ENCODE measurements around the gene GTF2A1. TPM values are rescaled to one million over a fixed set of nuclear protein-coding genes. Genes with fewer than 3 reads are reported as not detected.

The GTF2A1 gene
- total RNA-seq, 2 experiments from 2014 or later: 35.3 to 46.9 TPM

- CTCF ChIA-PET: interaction anchor here (0.6 to 2.6 kb wide), 18 partner anchors 8 to 246 kb away, joined by 3 to 25 read pairs (median 4); no protein-coding TSS in a partner anchor
- Mint-ChIP-seq H3K27me3 (no peaks in the 10 kb centered on the region), H3K9me3 (no peaks in the 10 kb centered on the region), H3K27ac (peak overlapping the region; percentile 94), H3K36me3 (ENCODE audit: low read depth) (peaks cover 2% of the 10 kb centered on the region), H3K4me1 (peaks cover 43% of the 10 kb centered on the region), H3K4me3 (peak overlapping the region; percentile 86)
- POLR2A ChIA-PET: interaction anchor here (0.6 to 0.7 kb wide), 2 partner anchors 18 to 185 kb away, joined by 4 read pairs; no protein-coding TSS in a partner anchor
- no peak for DNase-seq
Observed at GRCh38 chr14:81169711-81170103, 51.1 kb downstream of the GTF2A1 start.

- Mint-ChIP-seq H3K27me3 (no peaks in the 10 kb centered on the region), H3K9me3 (no peaks in the 10 kb centered on the region), H3K36me3 (ENCODE audit: low read depth) (no peaks in the 10 kb centered on the region), H3K4me3 (peak overlapping the region; percentile 86), H3K4me1 (peaks cover 45% of the 10 kb centered on the region), H3K27ac (peak overlapping the region; percentile 94)
- ChIA-PET POLR2A (interaction anchor here (0.7 kb wide), 1 partner anchor 19 kb away, joined by 4 read pairs; no protein-coding TSS in a partner anchor), CTCF (interaction anchor here (0.9 to 2.6 kb wide), 8 partner anchors 8 to 183 kb away, joined by 3 to 25 read pairs (median 4); no protein-coding TSS in a partner anchor)
- no peak for DNase-seq
Observed at GRCh38 chr14:81169267-81169666, 51.5 kb downstream of the GTF2A1 start.

- CTCF ChIA-PET: interaction anchor here (1.1 to 1.3 kb wide), 3 partner anchors 19 to 231 kb away, joined by 3 to 4 read pairs (median 3); partner anchors contain the start of gene TSHR
- Mint-ChIP-seq H3K27me3 (no peaks in the 10 kb centered on the region), H3K27ac (no peak overlapping the region), H3K36me3 (ENCODE audit: low read depth) (no peaks in the 10 kb centered on the region), H3K4me3 (no peak overlapping the region), H3K4me1 (peaks cover 36% of the 10 kb centered on the region), H3K9me3 (no peaks in the 10 kb centered on the region)
- no peak for DNase-seq
- POLR2A ChIA-PET: interaction anchor here (0.7 kb wide), 1 partner anchor 55 kb away, joined by 12 read pairs; the partner anchor contains the start of gene GTF2A1
Observed at GRCh38 chr14:81166121-81166520, 54.6 kb downstream of the GTF2A1 start.

- H3K27ac Mint-ChIP-seq: no peak overlapping the region
- POLR2A ChIA-PET: no interaction called here
- no peaks in the 10 kb centered on the region for H3K9me3 Mint-ChIP-seq
- H3K27me3 Mint-ChIP-seq: no peaks in the 10 kb centered on the region
- peaks cover 30% of the 10 kb centered on the region for H3K4me1 Mint-ChIP-seq
- H3K4me3 Mint-ChIP-seq: no peak overlapping the region
- CTCF ChIA-PET: interaction anchor here (0.6 to 1.3 kb wide), 4 partner anchors 20 to 596 kb away, joined by 3 to 4 read pairs (median 3); partner anchors contain the start of gene TSHR
- no peak for DNase-seq
- H3K36me3 Mint-ChIP-seq (ENCODE audit: low read depth): no peaks in the 10 kb centered on the region
Observed at GRCh38 chr14:81165188-81165587, 55.6 kb downstream of the GTF2A1 start.

GRCh38 chr14:81164167-81164774 is 56.5 kb downstream of the GTF2A1 start:
- POLR2A ChIA-PET: no interaction called here

GRCh38 chr14:81162941-81163340 is 57.8 kb downstream of the GTF2A1 start:
- H3K9me3 Mint-ChIP-seq: no peaks in the 10 kb centered on the region
- H3K4me1 Mint-ChIP-seq: peaks cover 11% of the 10 kb centered on the region
- H3K27me3 Mint-ChIP-seq: no peaks in the 10 kb centered on the region
- no peak overlapping the region for H3K27ac Mint-ChIP-seq
- ChIA-PET POLR2A (no interaction called here), CTCF (interaction anchor here (1.2 to 2.0 kb wide), 4 partner anchors 15 to 207 kb away, joined by 3 to 8 read pairs (median 4); partner anchors contain the start of gene TSHR)
- no peaks in the 10 kb centered on the region for H3K36me3 Mint-ChIP-seq (ENCODE audit: low read depth)
- DNase-seq: no peak
- H3K4me3 Mint-ChIP-seq: no peak overlapping the region

More at GRCh38 chr14:81164167-81164774, 56.5 kb downstream of the GTF2A1 start:
- H3K9me3 Mint-ChIP-seq: no peaks in the 10 kb centered on the region
- H3K36me3 Mint-ChIP-seq (ENCODE audit: low read depth): no peaks in the 10 kb centered on the region
- H3K27ac Mint-ChIP-seq: no peak overlapping the region
- CTCF ChIA-PET: interaction anchor here (0.7 to 2.0 kb wide), 10 partner anchors 9 to 228 kb away, joined by 3 to 8 read pairs (median 3); no protein-coding TSS in a partner anchor
- H3K27me3 Mint-ChIP-seq: no peaks in the 10 kb centered on the region
- peak; percentile 66 for DNase-seq
- peaks cover 24% of the 10 kb centered on the region for H3K4me1 Mint-ChIP-seq
- no peak overlapping the region for H3K4me3 Mint-ChIP-seq

GRCh38 chr14:81161749-81162148 is 59.0 kb downstream of the GTF2A1 start:
- peaks cover 9% of the 10 kb centered on the region for H3K4me1 Mint-ChIP-seq
- ChIA-PET CTCF (interaction anchor here (0.5 to 1.1 kb wide), 4 partner anchors 8 to 309 kb away, joined by 3 to 4 read pairs (median 4); partner anchors contain the start of gene GTF2A1), POLR2A (no interaction called here)
- no peak overlapping the region for H3K27ac Mint-ChIP-seq
- H3K36me3 Mint-ChIP-seq (ENCODE audit: low read depth): no peaks in the 10 kb centered on the region
- no peaks in the 10 kb centered on the region for H3K27me3 Mint-ChIP-seq
- no peak for DNase-seq
- no peak overlapping the region for H3K4me3 Mint-ChIP-seq
- no peaks in the 10 kb centered on the region for H3K9me3 Mint-ChIP-seq

- peaks cover 1% of the 10 kb centered on the region for H3K27me3 Mint-ChIP-seq
- H3K27ac Mint-ChIP-seq: no peak overlapping the region
- POLR2A ChIA-PET: no interaction called here
- CTCF ChIA-PET: interaction anchor here (0.8 kb wide), 1 partner anchor 9 kb away, joined by 3 read pairs; no protein-coding TSS in a partner anchor
- no peak for DNase-seq
- peaks cover 9% of the 10 kb centered on the region for H3K4me1 Mint-ChIP-seq
- H3K9me3 Mint-ChIP-seq: no peaks in the 10 kb centered on the region
- no peaks in the 10 kb centered on the region for H3K36me3 Mint-ChIP-seq (ENCODE audit: low read depth)
- no peak overlapping the region for H3K4me3 Mint-ChIP-seq
Observed at GRCh38 chr14:81161088-81161487, 59.7 kb downstream of the GTF2A1 start.

GRCh38 chr14:81157431-81157830 is 63.3 kb downstream of the GTF2A1 start:
- no peaks in the 10 kb centered on the region for H3K9me3 Mint-ChIP-seq
- peaks cover 5% of the 10 kb centered on the region for H3K4me1 Mint-ChIP-seq
- H3K27ac Mint-ChIP-seq: no peak overlapping the region
- ChIA-PET CTCF (interaction anchor here (1.3 to 1.9 kb wide), 2 partner anchors 12 to 161 kb away, joined by 4 read pairs; no protein-coding TSS in a partner anchor), POLR2A (no interaction called here)
- H3K36me3 Mint-ChIP-seq (ENCODE audit: low read depth): no peaks in the 10 kb centered on the region
- H3K4me3 Mint-ChIP-seq: no peak overlapping the region
- peaks cover 1% of the 10 kb centered on the region for H3K27me3 Mint-ChIP-seq
- DNase-seq: no peak

GRCh38 chr14:81153187-81153586 is 67.6 kb downstream of the GTF2A1 start:
- CTCF ChIA-PET: interaction anchor here (0.6 kb wide), 1 partner anchor 112 kb away, joined by 5 read pairs; no protein-coding TSS in a partner anchor
- no peak overlapping the region for H3K4me3 Mint-ChIP-seq
- peaks cover 5% of the 10 kb centered on the region for H3K4me1 Mint-ChIP-seq
- POLR2A ChIA-PET: no interaction called here
- H3K27me3 Mint-ChIP-seq: peaks cover 1% of the 10 kb centered on the region
- no peak for DNase-seq
- H3K27ac Mint-ChIP-seq: no peak overlapping the region
- no peaks in the 10 kb centered on the region for H3K36me3 Mint-ChIP-seq (ENCODE audit: low read depth)
- H3K9me3 Mint-ChIP-seq: no peaks in the 10 kb centered on the region

GRCh38 chr14:81148635-81149034 is 72.1 kb downstream of the GTF2A1 start:
- POLR2A ChIA-PET: no interaction called here
- Mint-ChIP-seq H3K4me3 (no peak overlapping the region), H3K27me3 (no peaks in the 10 kb centered on the region), H3K4me1 (peaks cover 19% of the 10 kb centered on the region), H3K36me3 (ENCODE audit: low read depth) (no peaks in the 10 kb centered on the region), H3K9me3 (no peaks in the 10 kb centered on the region), H3K27ac (no peak overlapping the region)
- CTCF ChIA-PET: interaction anchor here (0.6 to 1.0 kb wide), 2 partner anchors 13 to 15 kb away, joined by 3 to 4 read pairs; no protein-coding TSS in a partner anchor
- DNase-seq: no peak

GRCh38 chr14:81147140-81147897 is 73.4 kb downstream of the GTF2A1 start:
- peak overlapping the region; percentile 31 for H3K27ac Mint-ChIP-seq
- no peaks in the 10 kb centered on the region for H3K36me3 Mint-ChIP-seq (ENCODE audit: low read depth)
- no peaks in the 10 kb centered on the region for H3K27me3 Mint-ChIP-seq
- DNase-seq: no peak
- H3K4me1 Mint-ChIP-seq: peaks cover 14% of the 10 kb centered on the region
- no peak overlapping the region for H3K4me3 Mint-ChIP-seq
- ChIA-PET CTCF (no interaction called here), POLR2A (no interaction called here)
- H3K9me3 Mint-ChIP-seq: no peaks in the 10 kb centered on the region
